Measurements from ENCODE around the gene CHD2.
"Not testable (repeated sequence)": the region's sequence is repeated elsewhere in the genome, so short reads cannot be mapped to it uniquely, and the experiment has no call there.

CHD2 gene

GRCh38 chr15:92906563-92907081 is 6.5 kb downstream of the CHD2 start:
- DNase-seq: no peak

DNA sequence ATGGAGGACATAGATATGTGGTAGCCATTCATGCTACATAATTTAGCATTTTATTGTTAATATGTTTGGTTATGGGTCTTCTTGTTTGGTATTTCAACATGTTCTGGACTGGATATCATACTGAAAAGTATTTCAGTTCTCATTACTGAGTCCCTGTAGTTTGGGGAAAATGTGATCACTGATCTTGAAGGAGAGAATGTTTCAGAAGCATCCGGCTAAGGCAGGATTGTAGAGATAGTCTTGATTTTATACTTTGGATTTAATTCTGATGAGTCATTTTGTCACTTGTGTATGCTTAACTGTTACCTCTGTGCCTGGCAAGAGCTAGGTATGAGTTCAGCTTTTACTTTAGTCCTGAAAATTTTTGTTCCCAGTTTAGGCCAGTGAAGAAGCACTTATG is 7.1 kb downstream of the CHD2 start:
- DNase-seq: no peak

DNA sequence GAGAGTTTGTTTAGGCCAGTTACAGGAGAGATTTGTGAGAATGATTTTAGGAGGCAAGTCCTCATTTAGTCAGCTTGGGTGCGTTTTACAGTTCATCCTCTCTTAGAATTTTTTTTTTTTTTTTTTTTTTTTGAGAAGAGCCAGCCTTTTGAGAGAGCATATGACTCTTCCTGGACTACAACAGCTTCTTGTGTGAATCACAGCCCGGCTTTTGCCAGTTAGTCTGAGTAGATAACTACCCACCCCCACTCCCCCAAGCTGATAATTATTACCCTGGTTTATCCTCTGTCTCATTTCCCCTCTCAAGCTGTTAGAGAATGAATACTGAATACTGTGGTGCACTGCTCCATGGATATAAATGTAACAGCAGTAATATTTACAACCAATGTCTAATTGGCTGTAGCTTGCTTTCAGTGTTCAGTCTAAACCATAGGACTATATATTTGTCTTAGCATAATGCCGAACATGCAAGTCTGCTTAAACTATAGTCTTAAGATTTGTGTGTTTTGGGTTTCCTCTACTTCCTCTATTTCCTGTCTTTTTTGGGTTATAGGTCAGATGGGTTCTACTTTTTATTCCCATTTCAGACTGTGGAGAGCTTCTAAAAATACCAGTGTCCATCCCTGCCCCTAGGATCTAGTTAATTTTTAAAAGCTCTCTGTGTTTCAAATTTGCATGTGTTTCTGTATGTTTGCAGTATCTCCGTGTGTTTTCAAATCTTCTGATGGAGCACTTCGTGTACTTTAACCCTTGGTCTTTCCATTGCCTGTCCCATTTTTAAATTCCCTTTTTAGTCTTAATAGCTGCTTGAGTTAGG is 8.0 kb downstream of the CHD2 start:
- no peak for DNase-seq

DNA sequence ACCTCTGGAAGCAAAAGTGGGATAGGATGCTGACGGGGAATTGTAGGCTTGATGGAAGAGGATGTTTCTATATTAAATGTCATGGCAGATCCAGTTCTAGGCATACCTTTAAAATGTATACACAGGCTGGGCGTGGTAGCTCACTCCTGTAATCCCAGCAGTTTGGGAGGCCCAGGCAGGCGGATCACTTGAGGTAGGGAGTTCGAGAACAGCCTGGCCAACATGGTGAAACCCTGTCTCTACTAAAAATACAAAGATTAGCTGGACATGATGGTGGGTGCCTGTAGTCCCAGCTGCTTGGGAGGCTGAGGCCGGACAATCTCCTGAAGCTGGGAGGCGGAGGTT is 8.6 kb downstream of the CHD2 start:
- no peak for DNase-seq

DNA sequence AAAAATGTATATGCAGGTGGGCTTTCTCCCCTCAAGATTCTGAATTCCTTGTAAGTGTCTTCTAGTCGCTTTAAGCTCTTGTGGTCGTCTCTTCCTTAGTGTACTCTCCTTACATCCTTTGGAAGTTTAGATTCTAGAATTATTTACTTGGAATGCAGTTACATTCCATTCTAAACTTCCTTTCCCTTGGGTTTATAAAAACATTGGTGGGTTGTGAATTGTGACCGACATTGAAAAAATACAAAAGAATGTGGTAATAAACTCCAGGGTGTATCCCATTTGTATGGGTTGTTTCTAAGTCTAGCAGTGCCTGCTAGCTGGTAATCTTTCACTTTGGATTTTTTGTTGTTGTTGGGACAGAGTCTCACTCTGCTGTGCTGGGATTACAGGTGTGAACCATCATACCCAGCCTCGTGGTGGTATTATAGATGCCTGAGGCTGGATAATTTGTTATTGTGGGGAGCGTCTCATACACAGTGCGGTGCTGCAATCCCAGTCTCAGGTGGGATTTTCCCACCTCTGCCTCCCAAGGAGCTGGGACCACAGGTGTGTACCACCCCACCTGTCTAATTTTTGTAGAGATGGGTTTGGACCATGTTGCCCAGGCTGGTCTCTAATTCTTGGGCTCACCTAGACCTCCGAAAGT is 9.1 kb downstream of the CHD2 start:
- DNase-seq: no peak

DNA sequence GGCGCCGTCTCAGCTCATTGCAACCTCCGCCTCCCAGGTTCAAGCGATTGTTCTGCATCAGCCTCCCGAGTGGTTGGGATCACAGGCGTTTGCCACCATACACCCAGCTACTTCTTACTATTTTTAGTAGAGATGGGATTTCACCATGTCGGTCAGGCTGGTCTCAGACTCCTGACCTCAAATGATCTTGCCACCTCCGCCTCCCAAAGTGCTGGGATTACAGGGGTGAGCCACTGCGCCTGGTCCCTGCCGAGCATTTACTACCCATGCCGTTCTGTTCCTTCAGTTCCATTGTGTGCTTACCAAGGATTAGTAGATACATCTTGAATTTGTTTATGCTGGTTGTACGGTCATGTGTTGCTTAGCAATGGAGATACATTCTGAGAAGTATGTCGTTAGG is 10.3 kb downstream of the CHD2 start:
- DNase-seq: no peak

GRCh38 chr15:92914103-92914499 is 14.0 kb downstream of the CHD2 start:
- no peak for DNase-seq

DNA sequence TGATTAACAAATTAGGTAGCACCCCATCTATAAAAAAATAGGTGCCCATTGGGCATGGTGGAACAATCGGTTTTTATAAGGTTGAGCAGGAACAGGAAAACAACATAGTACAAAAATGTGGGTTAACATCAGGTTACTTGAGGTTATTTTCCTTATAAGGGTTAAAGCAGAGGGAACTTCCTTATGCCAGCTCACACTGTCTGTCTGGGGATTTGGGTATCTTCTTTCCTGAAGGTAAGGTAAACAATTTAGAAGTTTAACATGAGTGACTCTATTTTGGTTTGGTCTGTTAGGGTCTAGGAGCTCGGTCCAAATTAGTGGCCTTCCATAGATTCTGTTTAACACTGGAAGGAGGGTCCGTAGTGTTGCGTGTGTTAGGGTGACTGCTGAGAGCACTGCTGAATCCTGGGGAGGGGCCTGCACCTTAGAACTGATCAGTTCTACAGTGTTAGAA is 14.7 kb downstream of the CHD2 start:
- DNase-seq: no peak

GRCh38 chr15:92915766-92916435 is 15.8 kb downstream of the CHD2 start:
- DNase-seq: no peak

- DNase-seq: peak; percentile 72
Observed at GRCh38 chr15:92917598-92918407, 17.7 kb downstream of the CHD2 start.

DNA sequence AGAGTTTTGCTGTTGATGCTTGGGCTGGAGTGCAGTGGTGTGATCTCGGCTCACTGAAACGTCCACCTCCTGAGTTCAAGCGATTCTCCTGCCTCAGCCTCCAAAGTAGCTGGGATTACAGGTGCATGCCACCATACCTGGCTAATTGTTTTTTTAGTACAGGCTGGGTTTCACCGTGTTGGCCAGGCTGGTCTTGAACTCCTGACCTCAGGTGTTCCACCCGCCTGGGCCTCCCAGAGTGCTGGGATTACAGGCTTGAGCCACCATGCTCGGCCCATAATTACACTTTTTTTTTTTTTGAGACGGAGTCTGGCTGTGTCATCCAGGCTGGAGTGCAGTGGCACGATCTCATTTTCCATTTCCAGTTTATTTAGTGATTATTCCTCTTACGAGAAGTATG is 18.8 kb downstream of the CHD2 start:
- not testable (repeated sequence) for DNase-seq

DNA sequence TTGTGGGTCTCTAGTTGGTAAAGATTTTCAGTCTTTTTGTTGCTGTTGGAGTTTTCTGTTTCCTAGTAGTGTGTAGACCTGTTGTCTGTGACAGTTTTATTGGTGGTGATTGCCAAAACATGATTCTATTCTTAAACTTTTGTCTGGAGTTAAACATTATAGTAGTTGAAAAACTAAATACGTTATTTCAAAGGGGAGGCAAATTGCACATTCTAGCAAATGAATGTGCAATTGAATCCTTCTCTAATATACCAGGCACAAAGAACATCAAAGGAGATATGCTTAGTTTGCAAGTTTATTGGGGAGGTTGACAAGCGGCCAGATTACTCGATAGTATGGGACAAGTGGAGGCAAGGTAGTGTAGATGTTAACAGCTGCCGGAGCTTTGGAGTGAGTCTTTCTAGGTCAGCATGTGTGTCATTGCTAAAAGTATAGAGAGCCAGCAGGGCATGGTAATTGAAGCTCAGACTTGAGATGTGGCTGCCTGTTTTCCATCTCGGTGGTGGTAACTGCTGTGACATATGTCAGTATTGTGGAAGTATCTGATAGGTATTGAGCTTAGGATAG is 20.6 kb downstream of the CHD2 start:
- no peak for DNase-seq

- no peak for DNase-seq
Observed at GRCh38 chr15:92921215-92922131, 21.3 kb downstream of the CHD2 start.

- DNase-seq: no peak
Observed at GRCh38 chr15:92922418-92923002, 22.4 kb downstream of the CHD2 start.

- DNase-seq: no peak
Observed at GRCh38 chr15:92924216-92924615, 24.1 kb downstream of the CHD2 start.

DNA sequence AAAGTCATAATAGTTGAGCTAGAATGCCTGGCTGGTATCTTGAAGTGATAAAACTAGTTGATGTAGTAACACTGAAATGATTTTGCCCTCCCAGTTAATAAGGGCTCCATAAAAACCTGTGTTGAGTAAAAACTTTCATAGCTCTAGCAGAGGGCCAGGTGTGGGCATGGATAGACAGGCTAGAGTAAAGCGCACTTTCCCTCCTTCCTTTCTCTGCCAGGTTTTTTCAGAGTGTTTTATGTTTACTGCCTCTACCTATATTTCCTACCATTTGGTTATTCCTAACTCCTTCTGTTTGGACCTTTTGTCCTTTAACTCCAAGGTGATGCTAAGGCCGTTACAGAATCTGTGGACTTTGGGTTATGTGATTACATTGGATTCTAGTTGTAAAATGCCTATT is 25.3 kb downstream of the CHD2 start:
- no peak for DNase-seq

DNA sequence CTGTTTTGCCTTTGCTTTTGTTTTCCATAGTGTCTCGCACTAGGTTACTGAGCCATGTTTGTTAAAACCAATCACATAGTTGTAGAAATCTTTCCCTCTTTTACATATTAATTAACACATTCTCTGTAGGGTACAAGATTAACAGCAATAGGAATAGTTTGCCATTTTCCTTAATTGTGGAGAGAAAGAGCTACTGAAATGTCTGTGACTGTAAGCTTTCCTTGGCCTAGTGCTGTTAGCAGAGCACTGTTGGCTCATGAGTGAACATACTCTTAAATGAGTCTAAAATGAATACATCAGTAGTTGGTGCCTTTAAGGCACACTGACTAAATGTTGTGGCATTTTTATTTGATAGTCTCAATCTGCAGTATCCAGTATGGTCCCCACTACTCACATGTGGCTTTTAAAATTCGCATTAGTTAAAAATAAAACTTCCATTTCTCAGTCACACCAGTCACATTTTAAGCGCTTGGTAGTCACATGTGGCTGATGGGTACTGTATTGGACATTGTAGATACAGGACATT is 28.2 kb downstream of the CHD2 start:
- no peak for DNase-seq

DNA sequence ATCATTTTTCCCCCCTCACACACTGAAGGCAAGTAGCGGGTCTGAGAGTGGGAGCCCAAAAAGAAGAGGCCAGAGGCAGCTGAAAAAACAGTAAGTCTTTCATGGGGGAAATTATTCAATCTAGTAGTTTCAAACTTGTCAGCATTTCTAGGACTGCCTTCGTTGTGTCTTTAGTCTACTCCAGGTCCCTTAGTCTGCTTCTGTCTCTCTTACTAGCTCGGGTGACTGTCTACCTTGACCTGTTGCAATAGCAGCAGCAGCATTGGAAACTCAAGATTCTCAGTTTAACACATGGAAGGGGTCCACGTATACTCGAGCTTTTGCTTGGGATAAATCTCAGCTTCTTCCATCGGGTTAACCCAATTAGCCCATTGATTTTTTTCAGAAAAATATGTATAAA is 28.9 kb downstream of the CHD2 start:
- DNase-seq: no peak

- no peak for DNase-seq
Observed at GRCh38 chr15:92930054-92930621, 30.0 kb downstream of the CHD2 start.

- no peak for DNase-seq
Observed at GRCh38 chr15:92930776-92931175, 30.7 kb downstream of the CHD2 start.

All from NCI-H1105 (cell line).